Mammary epithelial cell (primary cell): Measurements from ENCODE around the gene HUWE1.

Source experiments
- CTCF ChIP-seq, 2 donors: IDR thresholded peaks in 1 of 2; conservative IDR thresholded peaks in 1 of 2; 2 replicates each; pipeline ENCODE4 v1.5.1; 2011 to 2012; ENCODE audit warnings: inconsistent platforms in 2 of 2, low read length in 2 of 2, mild to moderate bottlenecking in 2 of 2, control low read depth in 1 of 2, low read depth in 1 of 2; ENCODE audit not compliant: insufficient read depth in 1 of 2; ENCODE audit errors: extremely low read depth in 1 of 2
- EZH2 ChIP-seq: IDR thresholded peaks from 2 replicates; pipeline ENCODE4 v1.6.1; 2012; ENCODE audit warnings: low read length, inconsistent platforms, borderline replicate concordance

GRCh38 chrX:53550756-53551463, 135.6 kb downstream of the HUWE1 start:
- TF ChIP-seq CTCF (conservative IDR thresholded peaks at IDR 0.05 in 1 of 2, IDR thresholded peaks at IDR 0.05 in 1 of 2; ENCODE audit: extremely low read depth in 1 of 2, insufficient read depth in 1 of 2, low read depth in 1 of 2, low read length in 2 of 2) (no peak), EZH2 (no peak)
